Stimulated activated CD8-positive, alpha-beta memory T cell treated with anti-CD3 and anti-CD28 coated beads, Interleukin-7, amount 100 ng/mL, for 24 hours (primary cell): ENCODE data around the gene FGFR4.

Source experiments
- DNase-seq: peaks from one replicate; pipeline ENCODE4 v3.0.0-alpha.2; 2020; ENCODE audit warnings: low read depth

FGFR4 gene

GRCh38 chr5:177103523-177104253 lies 17.0 kb downstream of the FGFR4 start:
- no peak for DNase-seq

GRCh38 chr5:177105691-177106476 lies 19.2 kb downstream of the FGFR4 start:
- DNase-seq: no peak

- DNase-seq: no peak
These were observed 20.4 kb downstream of the FGFR4 start for GRCh38 chr5:177107159-177107558.

GRCh38 chr5:177109810-177110209 lies 23.1 kb downstream of the FGFR4 start:
- DNase-seq: no peak

GRCh38 chr5:177111720-177112394 lies 25.1 kb downstream of the FGFR4 start:
- peak; percentile 45 for DNase-seq

- DNase-seq: no peak
These were observed 26.0 kb downstream of the FGFR4 start for GRCh38 chr5:177112589-177113220.

- peak; percentile 63 for DNase-seq
These were observed 27.1 kb downstream of the FGFR4 start for GRCh38 chr5:177113566-177114424.

GRCh38 chr5:177116631-177117373 lies 30.1 kb downstream of the FGFR4 start:
- peak; percentile 63 for DNase-seq

GRCh38 chr5:177117441-177118045 lies 30.8 kb downstream of the FGFR4 start:
- no peak for DNase-seq

- no peak for DNase-seq
These were observed 35.9 kb downstream of the FGFR4 start for GRCh38 chr5:177122566-177122965.

- DNase-seq: no peak
These were observed 37.2 kb downstream of the FGFR4 start for GRCh38 chr5:177123789-177124485.

- no peak for DNase-seq
These were observed 37.8 kb downstream of the FGFR4 start for GRCh38 chr5:177124486-177124991.

GRCh38 chr5:177126771-177127170 lies 40.1 kb downstream of the FGFR4 start:
- no peak for DNase-seq

- DNase-seq: no peak
These were observed 41.9 kb downstream of the FGFR4 start for GRCh38 chr5:177128551-177128981.

GRCh38 chr5:177130211-177131018 lies 43.7 kb downstream of the FGFR4 start:
- DNase-seq: no peak

GRCh38 chr5:177131019-177131320 lies 44.3 kb downstream of the FGFR4 start:
- DNase-seq: no peak

GRCh38 chr5:177131352-177132135 lies 44.8 kb downstream of the FGFR4 start:
- no peak for DNase-seq
